Measurements from ENCODE around the gene PRM2. TPM values are rescaled to one million over a fixed set of nuclear protein-coding genes. Genes with fewer than 3 reads are reported as not detected.
A peak's percentile ranks its signal among the peaks of the same experiment; 100 is the strongest.

Gene PRM2
- total and polyA plus RNA-seq, 8 donors = not detected

DNA sequence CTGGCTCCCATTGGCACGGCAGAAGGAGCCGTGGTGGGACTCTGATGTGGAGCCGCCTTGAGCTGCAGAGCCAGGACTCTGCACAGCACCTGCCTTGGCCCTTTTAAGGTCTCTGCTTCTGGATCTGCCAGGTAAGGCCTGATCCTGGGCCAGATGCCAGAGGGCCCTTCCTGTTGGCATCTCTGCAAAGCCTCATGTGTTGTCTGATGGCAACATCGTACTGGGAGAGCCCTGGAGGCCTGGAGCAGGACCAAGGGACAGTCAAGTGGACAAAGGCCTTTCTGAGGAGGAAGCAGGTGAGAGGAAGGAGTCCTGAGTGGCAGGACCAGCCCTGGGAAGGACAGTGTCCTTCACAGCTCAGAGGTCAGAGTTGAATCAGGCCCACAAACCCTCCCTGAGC is 46.4 kb downstream of the PRM2 start:
- TF ChIP-seq, protein P1, sequence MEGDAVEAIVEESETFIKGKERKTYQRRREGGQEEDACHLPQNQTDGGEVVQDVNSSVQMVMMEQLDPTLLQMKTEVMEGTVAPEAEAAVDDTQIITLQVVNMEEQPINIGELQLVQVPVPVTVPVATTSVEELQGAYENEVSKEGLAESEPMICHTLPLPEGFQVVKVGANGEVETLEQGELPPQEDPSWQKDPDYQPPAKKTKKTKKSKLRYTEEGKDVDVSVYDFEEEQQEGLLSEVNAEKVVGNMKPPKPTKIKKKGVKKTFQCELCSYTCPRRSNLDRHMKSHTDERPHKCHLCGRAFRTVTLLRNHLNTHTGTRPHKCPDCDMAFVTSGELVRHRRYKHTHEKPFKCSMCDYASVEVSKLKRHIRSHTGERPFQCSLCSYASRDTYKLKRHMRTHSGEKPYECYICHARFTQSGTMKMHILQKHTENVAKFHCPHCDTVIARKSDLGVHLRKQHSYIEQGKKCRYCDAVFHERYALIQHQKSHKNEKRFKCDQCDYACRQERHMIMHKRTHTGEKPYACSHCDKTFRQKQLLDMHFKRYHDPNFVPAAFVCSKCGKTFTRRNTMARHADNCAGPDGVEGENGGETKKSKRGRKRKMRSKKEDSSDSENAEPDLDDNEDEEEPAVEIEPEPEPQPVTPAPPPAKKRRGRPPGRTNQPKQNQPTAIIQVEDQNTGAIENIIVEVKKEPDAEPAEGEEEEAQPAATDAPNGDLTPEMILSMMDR (IDR thresholded peaks at IDR 0.05) = no peak
- no peak for DNase-seq
- Histone ChIP-seq H3K36me3 (no peaks in the 10 kb centered on the region), H3K4me1 (peaks cover 0 to 48% of the 10 kb centered on the region in 2 donors), H3K27me3 (no peaks in the 10 kb centered on the region), H3K27ac (no peak overlapping the region), H3K4me3 (no peak overlapping the region), H3K9me3 (no peaks in the 10 kb centered on the region)
- intact Hi-C loops (cut with DNase I) = no loop called here
- no peak for ATAC-seq

GRCh38 chr16:11229432-11229831 is 46.8 kb downstream of the PRM2 start:
- H3K4me1 ChIP-seq = peaks cover 0 to 48% of the 10 kb centered on the region in 2 donors
- no peak overlapping the region for H3K4me3 ChIP-seq
- H3K27me3 ChIP-seq = no peaks in the 10 kb centered on the region
- H3K36me3 ChIP-seq = no peaks in the 10 kb centered on the region
- intact Hi-C loops (cut with DNase I) = no loop called here
- H3K9me3 ChIP-seq = no peaks in the 10 kb centered on the region
- no peak overlapping the region for H3K27ac ChIP-seq
- TF ChIP-seq, protein P1 (IDR thresholded peaks at IDR 0.05) = no peak
- DNase-seq (no peak), ATAC-seq (no peak)

DNA sequence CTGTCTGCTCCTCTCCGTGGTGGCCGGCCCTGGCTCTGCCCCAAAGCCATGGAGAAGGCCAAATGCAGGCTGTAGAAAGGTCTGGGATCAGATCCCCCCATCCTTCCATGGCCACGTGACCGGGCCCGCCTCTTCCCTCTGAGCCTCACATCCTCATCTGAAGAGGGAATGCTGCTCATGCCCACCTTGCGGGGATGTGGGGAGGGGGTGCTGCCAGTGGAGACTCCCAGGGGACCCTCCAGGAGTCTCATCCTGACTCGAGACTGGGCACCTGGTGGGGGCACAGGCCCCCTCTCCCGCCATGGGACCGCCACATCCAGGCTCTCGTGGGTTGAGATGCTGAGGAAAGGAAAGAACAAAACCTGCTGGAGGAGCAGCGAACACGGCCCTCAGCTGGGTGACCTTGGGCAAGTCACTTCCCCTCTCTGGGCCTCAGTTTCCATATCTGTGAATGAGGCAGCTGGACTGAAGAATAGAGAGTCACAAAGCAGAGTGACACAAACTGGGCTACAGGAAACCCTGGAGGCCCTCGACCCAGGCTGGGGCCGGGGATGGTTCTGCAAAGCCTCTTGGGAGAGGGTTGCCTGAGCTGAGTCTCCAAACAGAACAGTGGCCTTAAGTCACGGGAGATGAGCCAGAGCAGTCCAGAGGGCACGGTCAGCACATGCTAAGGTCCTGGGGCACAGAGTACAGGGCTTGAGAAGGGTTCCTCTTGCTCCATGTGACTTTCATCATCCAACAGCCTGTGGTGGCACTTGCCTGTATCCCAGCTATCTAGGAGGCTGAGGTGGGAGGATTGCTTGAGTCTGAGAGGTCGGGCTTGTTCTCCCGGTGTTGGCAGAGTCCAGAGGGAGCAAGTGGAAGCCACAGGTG is 50.4 kb downstream of the PRM2 start:
- H3K9me3 ChIP-seq = no peaks in the 10 kb centered on the region
- ATAC-seq (no peak), DNase-seq (no peak)
- peaks cover 5 to 34% of the 10 kb centered on the region in 2 donors for H3K4me1 ChIP-seq
- H3K4me3 ChIP-seq = no peak overlapping the region
- intact Hi-C loops (cut with DNase I) = no loop called here
- H3K36me3 ChIP-seq = no peaks in the 10 kb centered on the region
- TF ChIP-seq, protein P1 (IDR thresholded peaks at IDR 0.05) = no peak
- H3K27ac ChIP-seq = peak overlapping the region in 1 of 2 donors; percentile 81
- H3K27me3 ChIP-seq = no peaks in the 10 kb centered on the region

Small RNA genes within 50 kb of the gene (microRNA-seq; reads per million reads assigned to microRNA genes)
- 0 reads per million in 2 donors for gene MIR548H2

Other genes starting within 250 kb of the PRM2 start
- gene SOCS1, start 20.3 kb downstream of the PRM2 start, total RNA-seq = 10 to 100 TPM; 11.8 to 21.4 TPM
- 10 to 100 TPM; 12.1 to 27.4 (median 22.7) TPM for gene SOCS1, start 20.3 kb downstream of the PRM2 start, polyA plus RNA-seq (ENCODE audit: insufficient read length in 6 of 6)
- not detected for gene TNP2, start 7.2 kb downstream of the PRM2 start, total RNA-seq
- not detected for gene TNP2, start 7.2 kb downstream of the PRM2 start, polyA plus RNA-seq (ENCODE audit: insufficient read length in 6 of 6)
- gene PRM3, start 2.9 kb downstream of the PRM2 start, total RNA-seq = not detected
- gene PRM3, start 2.9 kb downstream of the PRM2 start, polyA plus RNA-seq (ENCODE audit: insufficient read length in 6 of 6) = not detected
- gene PRM1, start 4.8 kb upstream of the PRM2 start, total RNA-seq = not detected
- gene PRM1, start 4.8 kb upstream of the PRM2 start, polyA plus RNA-seq (ENCODE audit: insufficient read length in 6 of 6) = under 1 TPM in 1 of 6 donors, not detected in 5; 0.44 TPM
- gene RMI2, start 69.0 kb upstream of the PRM2 start, total RNA-seq = 10 to 100 TPM in 1 of 2 donors, 1 to 10 TPM in 1; 9.6 to 14.1 TPM
- gene RMI2, start 69.0 kb upstream of the PRM2 start, polyA plus RNA-seq (ENCODE audit: insufficient read length in 6 of 6) = 10 to 100 TPM; 20.8 to 34.5 (median 29.9) TPM

All from left lung (tissue), 10 donors.